CD4-positive, alpha-beta T cell treated with Interferon alpha-2 for 1 hour (primary cell): ENCODE data around the gene PTAR1.

Experiments used
- DNase-seq, 2 donors: peaks; one replicate each; pipeline ENCODE4 v3.0.0-alpha.2; 2020 to 2022

PTAR1 gene

GRCh38 chr9:69748304-69748703, 11.5 kb downstream of the PTAR1 start:
- no peak for DNase-seq

DNA sequence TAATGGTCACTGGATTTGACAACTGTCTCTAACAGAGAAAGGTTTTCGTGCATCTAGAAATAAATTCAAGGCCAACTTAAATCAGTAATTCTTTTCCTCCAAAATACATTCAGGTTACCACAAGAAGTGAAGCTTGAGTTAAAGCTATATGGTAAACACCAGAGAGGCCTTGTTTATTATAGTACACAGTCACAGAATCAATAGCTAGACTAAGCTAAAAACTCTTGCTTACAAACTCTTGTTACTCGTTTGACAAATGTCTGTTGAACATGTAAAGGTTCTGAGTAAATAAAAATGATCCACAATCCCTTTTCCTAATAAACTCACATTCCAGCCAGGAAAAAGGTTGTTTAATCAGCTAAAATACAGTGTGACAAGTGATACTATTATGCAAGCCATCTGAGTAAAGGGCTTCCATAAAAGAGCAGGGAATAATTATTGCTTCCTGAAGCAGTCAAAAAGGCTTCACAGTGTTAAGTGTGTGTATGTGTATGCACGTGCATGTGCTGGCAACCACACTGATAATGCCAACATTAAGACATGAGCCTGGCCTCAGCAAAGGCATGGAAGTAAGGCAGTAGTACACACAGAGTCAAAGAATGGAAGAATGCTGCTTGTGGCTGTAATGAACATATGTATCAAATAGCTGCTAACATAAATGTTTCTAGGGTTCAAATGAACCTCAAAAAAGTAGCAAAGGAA, 12.8 kb downstream of the PTAR1 start:
- DNase-seq: no peak

- DNase-seq: no peak
Measured at GRCh38 chr9:69745716-69746437, 13.9 kb downstream of the PTAR1 start.

DNA sequence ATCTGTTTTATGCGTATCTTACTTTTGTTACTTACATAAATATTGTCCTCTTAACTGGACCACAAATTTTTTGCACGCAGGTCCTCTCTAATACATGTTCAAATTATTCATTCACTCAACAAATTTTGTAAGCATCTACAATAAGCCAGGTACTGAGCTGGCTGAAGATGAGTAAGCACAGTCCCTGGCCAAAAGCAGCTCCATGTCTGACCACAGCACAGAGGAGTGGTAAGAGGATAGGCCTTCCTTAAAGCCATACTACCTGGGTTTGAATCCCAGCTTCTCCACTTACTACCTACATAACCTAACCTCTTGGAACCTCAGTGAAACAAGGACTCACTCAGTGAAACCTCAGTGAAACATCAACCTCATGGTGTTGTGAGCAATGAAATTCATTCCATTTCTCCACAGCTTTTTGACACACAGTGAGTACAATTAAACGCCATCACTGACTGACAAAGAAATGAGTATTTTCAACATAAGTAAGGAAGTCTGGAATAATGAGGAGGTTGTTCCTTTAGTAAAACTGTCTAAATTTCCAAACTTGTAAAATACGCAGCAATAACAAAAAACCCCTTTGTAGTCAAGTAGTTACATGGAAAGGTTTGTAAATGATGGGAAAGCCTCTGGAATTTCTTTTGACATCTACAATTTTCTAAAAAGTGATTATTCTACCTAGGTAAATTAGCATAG, 15.0 kb downstream of the PTAR1 start:
- no peak for DNase-seq

GRCh38 chr9:69743930-69744329, 15.9 kb downstream of the PTAR1 start:
- no peak for DNase-seq

DNA sequence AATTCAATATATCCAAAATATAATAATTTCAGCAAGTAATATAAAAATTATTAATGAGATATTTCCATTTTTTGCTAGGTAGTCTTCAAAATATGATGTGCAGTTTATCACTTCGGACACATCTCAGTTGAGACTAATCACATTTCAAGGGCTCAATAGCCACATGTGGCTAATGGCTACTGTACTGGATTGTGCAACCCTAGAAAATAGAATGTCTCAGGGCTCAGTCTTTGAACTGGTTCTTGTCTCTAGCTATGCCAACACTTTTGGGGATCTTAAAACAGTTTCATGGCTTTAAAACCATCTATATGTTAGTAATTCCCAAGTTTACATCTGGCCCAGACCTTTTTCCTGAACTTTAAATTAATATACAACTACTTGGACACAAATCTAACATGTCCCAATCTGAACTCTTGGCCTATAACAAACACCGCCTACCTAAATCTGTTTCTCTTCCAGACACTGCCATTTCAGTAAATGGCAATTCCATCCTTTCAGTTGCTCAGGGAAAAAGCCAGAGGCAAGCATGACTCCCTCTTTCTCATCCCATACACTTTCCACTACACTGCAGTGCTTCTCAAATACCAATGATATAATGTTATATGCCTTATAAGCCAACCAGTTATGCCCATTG, 18.8 kb downstream of the PTAR1 start:
- DNase-seq: no peak

- no peak for DNase-seq
Measured at GRCh38 chr9:69731348-69731747, 28.5 kb downstream of the PTAR1 start.

DNA sequence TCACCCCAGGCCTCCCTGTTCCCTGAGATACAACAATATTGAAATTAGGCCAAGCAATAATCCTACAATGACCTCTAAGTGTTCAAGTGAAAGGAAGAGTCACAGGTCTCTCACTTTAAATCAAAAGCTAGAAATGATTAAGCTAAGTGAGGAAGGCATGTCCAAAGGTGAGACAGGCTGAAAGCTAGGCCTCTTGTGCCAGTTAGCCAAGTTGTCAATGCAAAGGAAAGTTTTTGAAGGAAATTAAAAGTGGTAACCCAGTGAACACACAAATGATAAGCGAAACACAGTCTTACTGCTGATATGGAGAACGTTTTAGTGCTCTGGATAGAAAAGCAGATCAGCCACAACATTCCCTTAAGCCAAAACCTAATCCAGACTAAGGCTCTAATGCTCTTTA, 39.8 kb downstream of the PTAR1 start:
- DNase-seq: no peak

DNA sequence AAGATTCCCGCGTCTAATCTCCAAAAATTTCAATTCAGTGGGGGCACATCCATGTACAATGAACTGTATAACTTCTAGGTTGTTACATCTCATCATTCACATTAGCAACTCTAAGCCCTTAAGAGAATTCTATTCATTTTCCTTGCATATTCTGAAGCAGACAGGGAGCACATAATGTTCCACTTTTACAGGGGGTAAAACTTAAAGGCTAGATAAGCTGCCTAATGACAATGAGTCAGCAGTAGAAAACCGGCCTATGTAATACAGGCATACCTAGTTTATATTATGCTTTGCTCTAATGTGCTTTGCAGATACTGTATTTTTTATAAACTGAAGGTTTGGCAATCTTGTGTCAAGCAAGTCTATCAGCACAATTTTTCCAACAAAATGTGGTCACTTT, 40.4 kb downstream of the PTAR1 start:
- no peak for DNase-seq

DNA sequence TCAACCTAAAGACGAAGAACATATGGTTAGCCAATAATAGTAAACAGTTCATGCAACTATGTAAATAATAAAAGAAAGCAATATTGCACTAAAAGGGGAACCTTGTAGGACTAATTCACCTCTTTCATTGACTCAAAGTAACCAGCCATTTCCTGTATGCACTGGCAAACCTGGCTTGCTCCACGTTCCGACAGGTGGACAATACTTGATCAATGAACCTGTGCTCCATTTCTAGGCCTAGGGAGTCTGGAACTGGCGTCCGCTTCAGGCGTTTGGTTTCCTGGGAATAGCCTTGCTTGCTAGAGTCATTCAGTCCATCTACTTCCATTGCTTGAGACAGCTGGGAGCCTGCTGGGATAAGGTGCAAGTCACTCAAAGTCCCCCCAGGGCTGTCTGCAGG, 41.6 kb downstream of the PTAR1 start:
- no peak for DNase-seq

- no peak for DNase-seq
Measured at GRCh38 chr9:69715825-69716224, 44.0 kb downstream of the PTAR1 start.

DNA sequence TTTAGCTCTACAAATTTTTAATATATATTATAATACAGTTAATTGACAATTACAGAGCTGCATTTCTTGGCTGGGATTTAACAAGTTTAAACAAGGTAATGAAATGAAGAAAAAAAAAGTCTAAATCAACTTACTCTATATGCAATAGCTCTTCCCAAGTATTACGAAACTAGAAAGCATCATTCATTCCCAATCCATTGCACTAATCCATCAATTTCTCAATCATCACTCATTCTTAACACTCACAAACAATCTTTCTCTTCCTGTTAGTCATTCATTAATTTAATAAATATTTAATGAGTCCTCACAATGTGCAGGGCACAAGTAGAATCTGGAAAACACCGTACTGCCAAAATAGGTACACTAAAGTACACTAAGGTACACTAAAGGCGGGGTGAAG, 44.7 kb downstream of the PTAR1 start:
- DNase-seq: no peak

GRCh38 chr9:69697475-69697874, 62.3 kb downstream of the PTAR1 start:
- no peak for DNase-seq

DNA sequence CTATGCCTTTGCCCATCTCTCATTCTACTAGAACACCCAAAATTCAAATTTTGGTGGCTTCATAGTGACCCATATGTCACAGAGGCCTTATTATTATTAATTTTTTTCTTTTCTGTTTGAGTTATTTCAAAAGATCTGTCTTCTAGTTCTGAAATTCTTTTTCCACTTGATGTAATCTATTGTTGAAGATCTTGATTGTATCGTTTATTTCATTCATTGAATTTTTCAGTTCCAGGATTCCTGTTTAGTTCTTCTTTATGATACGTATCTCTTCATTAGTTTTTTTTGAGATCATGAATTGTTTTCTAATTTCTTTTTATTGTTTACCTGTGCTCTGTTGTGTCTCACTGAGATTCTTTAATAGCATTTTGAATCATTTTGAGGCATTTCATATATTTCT, 63.0 kb downstream of the PTAR1 start:
- DNase-seq: no peak

GRCh38 chr9:69689991-69690538, 69.7 kb downstream of the PTAR1 start:
- DNase-seq: no peak

- no peak for DNase-seq
Measured at GRCh38 chr9:69683927-69684326, 75.9 kb downstream of the PTAR1 start.

DNA sequence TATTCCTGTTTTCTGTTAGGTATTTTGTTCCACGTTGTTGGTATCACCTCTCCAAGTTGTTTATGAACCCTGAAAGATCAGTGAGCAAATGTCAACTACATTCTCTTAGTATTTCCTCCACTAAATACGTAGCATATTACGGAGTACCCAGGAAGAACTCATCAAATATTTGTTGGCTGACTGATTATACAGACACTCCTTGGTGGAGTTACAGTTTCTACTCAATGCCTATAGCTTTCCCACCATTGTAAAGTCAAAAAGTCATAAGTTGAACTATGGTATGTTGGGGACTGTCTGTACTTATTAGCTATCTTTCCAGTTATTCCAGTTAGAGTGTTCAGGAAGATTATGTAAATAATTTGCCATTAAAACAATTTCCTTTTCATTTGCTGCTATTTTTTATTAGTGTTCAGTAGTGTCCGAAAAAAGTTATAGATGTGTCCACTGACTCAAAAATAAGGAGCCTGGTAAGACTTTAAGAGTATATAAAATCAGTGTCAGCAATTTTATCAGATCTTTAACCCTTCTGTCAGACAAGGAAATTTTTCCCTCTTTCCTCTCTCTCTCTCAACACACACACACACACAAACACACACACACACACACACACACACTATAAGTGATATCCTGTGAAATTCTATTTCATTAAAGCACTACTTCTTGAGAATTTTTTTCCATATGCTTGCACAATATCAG, 80.8 kb downstream of the PTAR1 start:
- no peak for DNase-seq

DNA sequence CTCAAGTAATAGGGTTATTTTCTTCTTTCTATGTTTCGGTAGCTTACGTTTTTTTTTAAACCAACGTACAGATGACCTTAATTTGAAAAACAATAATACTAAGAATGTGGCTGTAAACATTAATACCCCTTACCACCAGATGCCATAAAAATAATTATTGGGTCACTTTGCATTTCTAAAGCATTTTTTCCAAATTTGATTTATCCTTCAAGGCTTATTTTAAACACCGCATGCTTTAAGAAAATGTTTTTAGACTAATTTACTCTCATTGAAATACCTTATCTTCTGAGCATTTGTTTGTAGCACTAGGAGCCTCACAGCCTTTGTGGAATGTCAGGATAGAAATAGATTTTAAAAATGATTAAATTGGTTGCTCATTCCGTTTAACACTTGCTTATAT, 81.9 kb downstream of the PTAR1 start:
- no peak for DNase-seq

- DNase-seq: no peak
Measured at GRCh38 chr9:69675563-69675962, 84.2 kb downstream of the PTAR1 start.

DNA sequence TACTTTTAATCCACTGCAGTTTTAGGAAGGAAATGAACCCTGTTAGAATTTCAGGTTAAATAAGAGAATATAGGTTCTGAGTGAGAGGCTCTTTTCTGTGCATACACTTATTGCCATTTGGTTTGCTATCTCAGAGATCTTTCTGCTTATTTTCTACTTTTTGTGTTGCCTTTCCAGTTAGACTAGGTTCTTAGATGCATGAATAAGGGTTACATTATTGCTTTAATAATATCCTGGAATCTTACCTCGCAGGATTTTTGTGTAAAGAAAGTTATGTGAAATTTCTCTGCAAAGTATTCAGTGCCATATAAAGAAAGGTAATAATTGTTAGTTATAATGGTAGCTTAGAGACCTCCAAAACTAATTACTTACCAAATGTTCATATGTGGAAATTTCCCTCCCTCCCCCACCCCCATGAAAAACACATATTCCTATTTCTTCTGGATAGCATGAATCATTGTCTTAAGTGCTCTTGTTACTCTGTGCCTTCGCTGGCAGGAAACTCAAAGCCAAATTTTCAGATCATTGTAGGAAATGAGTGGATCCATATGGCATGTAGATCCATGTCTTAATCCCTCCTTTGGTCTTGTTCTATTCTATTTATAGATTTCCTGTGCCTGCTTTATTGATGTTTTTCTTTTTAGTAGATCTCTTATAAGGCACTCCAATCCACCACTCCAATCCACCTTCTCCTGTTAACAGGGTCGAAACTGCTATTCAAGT, 84.9 kb downstream of the PTAR1 start:
- no peak for DNase-seq

DNA sequence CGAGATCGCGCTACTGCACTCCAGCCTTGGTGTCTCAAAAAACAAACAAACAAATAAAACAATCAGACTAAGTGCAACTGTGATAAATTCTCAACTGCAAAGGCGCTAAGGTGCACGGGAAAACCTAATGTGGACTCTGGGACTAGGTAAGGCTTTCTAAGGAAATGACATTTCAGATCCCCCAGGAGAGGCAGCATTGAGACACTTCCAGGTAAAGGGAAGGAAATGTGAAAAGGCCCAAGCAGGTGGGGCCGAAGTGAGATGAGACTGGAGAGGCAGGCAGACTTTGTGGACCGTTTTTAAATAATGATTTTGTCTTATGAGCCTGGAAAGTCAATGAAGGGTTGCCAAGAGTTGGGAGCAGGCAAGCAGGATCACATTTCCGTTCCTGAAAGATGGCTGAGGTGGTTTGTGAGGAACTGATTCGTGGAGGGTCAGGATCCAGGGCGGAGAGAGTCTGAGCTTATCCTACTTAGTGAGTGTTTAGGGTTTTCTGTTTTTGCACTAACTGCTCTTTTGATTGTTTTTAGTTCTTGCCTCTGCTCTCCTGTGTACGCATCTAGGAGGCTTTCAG, 85.6 kb downstream of the PTAR1 start:
- no peak for DNase-seq

DNA sequence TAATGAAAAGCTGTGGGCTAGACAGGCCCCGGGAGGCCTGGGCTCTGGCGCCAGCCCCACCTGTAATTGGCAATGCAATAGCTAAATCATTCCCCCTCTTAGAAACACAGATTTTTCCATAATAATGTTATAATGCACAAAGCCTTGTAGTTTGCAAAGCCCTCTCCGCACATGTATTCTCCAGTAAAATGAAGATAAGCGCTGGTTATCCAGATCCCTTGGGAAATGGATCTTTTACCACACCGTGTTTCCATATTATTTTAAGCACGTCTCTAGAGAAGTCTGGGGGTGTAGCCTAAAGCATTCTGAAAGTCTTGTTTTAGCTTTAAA, 86.5 kb downstream of the PTAR1 start:
- DNase-seq: no peak
